ENCODE results near the gene TXN. TPM values are rescaled to one million over a fixed set of nuclear protein-coding genes. Genes with fewer than 3 reads are reported as not detected.

The TXN gene
- total RNA-seq, 1 donor from 2014 or later = 205 TPM

DNA sequence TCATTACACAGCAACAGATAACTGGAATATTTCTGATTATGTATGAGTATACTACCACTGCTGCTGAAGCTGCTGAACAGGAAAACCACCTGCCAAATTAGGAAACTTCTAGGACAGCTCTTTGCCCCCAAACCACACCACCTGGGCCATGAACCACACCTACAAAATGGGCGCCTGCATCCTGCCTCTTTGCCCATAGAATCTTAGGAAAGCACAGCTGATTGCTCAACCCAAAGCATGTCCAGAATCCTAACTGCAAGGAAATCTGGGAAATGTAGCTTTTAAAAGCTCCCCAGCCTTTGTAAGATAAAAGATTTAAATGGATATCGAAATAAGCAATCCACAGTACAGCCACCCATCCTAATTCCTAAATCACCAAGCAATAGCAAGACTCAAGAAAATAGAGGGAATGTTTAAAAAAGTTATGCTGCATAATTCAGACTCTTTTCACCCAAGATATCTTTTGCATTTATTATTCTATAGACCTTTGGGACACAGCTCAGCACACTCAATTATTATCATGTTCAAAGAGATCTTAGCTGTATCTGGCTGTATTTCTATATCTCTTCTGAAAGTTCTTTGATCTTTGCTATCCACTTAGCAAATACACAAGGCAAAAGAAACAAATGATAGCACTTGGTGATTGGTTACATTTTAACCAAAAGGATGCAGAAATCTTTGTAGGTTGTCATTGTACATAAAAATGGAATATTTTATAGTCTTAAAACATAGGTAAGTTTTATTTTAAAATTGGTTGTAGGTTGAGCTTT lies 41.5 kb downstream of the TXN start:
- Mint-ChIP-seq H3K4me3 (no peak overlapping the region), H3K9me3 (no peaks in the 10 kb centered on the region), H3K36me3 (no peaks in the 10 kb centered on the region), H3K4me1 (ENCODE audit: unreplicated experiment) (no peaks in the 10 kb centered on the region), H3K27me3 (peaks cover 6% of the 10 kb centered on the region), H3K27ac (no peak overlapping the region)
- TF ChIP-seq, protein P1, sequence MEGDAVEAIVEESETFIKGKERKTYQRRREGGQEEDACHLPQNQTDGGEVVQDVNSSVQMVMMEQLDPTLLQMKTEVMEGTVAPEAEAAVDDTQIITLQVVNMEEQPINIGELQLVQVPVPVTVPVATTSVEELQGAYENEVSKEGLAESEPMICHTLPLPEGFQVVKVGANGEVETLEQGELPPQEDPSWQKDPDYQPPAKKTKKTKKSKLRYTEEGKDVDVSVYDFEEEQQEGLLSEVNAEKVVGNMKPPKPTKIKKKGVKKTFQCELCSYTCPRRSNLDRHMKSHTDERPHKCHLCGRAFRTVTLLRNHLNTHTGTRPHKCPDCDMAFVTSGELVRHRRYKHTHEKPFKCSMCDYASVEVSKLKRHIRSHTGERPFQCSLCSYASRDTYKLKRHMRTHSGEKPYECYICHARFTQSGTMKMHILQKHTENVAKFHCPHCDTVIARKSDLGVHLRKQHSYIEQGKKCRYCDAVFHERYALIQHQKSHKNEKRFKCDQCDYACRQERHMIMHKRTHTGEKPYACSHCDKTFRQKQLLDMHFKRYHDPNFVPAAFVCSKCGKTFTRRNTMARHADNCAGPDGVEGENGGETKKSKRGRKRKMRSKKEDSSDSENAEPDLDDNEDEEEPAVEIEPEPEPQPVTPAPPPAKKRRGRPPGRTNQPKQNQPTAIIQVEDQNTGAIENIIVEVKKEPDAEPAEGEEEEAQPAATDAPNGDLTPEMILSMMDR (conservative IDR thresholded peaks at IDR 0.05) = no peak
- no peak for DNase-seq (ENCODE audit: extremely low spot score, unreplicated experiment)

DNA sequence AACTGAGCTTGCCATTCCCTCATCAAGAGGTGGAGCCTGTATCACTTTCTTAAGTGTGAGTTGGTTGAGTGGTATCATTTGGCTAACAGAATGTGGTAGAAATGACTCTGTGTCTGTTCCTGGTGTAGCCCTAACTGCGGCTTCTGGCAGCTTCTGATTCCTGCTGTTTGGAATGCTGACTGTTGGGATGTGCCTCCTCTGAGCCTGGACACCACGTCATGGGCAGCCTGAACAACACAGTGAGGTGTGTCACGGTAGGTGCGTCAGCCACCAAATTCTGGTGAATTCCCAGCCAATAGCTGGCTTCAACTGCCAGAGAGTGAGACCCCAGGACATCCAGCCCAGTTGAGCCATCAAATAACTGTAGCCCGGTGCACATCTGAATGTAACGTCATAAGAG lies 42.2 kb downstream of the TXN start:
- no peaks in the 10 kb centered on the region for H3K9me3 Mint-ChIP-seq

DNA sequence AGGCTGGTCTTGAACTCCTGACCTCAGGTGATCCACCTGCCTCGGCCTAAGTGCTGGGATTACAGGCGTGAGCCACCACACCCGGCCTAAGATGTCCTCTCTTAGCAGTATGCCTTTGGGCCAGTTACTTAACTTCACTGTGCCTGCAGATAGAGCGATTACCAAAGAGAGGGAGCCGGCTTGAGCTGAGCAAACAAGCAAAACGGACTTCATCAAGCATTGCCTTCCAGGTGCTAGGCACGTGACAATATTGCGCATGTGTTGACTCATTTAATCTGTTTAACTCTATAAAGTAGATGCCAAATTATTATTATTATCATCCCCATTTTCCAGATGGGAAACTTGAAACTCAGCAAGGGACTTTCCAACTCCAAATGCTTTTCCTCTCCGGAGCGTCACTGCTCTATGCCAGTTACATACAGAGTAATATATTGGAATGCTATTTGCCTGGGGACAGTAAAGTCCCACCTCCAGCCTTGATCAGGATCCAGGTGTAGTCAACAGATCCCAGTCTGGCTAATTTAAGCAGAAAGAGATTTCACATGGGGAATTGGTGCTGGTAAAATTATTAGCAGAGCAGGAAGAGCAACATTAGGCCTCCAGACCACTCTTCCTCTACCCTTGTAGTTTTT lies 42.8 kb downstream of the TXN start:
- Mint-ChIP-seq H3K4me3 (no peak overlapping the region), H3K27me3 (peaks cover 6% of the 10 kb centered on the region), H3K9me3 (no peaks in the 10 kb centered on the region), H3K36me3 (no peaks in the 10 kb centered on the region), H3K27ac (no peak overlapping the region), H3K4me1 (ENCODE audit: unreplicated experiment) (no peaks in the 10 kb centered on the region)
- TF ChIP-seq, protein P1 (conservative IDR thresholded peaks at IDR 0.05) = no peak
- no peak for DNase-seq (ENCODE audit: extremely low spot score, unreplicated experiment)

More for the DNA sequence above, 42.2 kb downstream of the TXN start:
- TF ChIP-seq, protein P1 (conservative IDR thresholded peaks at IDR 0.05) = no peak
- Mint-ChIP-seq H3K4me3 (no peak overlapping the region), H3K4me1 (ENCODE audit: unreplicated experiment) (no peaks in the 10 kb centered on the region), H3K27ac (no peak overlapping the region), H3K36me3 (no peaks in the 10 kb centered on the region), H3K27me3 (peaks cover 6% of the 10 kb centered on the region)
- DNase-seq (ENCODE audit: extremely low spot score, unreplicated experiment) = no peak

DNA sequence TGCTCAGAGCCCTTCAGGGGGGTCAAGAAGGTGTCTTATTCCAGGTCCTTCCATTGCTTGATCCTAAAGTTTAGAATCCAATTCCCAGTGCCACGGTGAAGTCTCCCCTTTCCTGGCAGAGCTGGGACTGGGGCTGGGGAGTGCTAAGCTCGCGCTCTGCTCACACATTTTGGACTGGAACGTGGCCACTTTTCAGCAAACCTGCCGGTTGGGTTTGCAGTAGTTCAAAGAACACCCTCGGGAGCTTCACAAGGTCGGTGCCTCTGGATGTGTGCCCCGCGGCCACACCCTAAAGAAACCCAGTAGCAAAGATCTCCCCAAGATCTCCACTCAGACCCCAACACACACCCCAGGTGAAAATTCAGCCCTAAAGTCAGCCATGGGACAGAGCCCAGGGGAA lies 48.3 kb downstream of the TXN start, which contains the start of gene C9orf152:
TSS of gene C9orf152 (minus strand) at position 129 of the 400 bp plus-strand sequence. CDS start 580 bp downstream, outside the sequence.
- peak; percentile 29 for DNase-seq (ENCODE audit: extremely low spot score, unreplicated experiment)
- H3K4me3 Mint-ChIP-seq = no peak within 1 kb of the TSS

DNA sequence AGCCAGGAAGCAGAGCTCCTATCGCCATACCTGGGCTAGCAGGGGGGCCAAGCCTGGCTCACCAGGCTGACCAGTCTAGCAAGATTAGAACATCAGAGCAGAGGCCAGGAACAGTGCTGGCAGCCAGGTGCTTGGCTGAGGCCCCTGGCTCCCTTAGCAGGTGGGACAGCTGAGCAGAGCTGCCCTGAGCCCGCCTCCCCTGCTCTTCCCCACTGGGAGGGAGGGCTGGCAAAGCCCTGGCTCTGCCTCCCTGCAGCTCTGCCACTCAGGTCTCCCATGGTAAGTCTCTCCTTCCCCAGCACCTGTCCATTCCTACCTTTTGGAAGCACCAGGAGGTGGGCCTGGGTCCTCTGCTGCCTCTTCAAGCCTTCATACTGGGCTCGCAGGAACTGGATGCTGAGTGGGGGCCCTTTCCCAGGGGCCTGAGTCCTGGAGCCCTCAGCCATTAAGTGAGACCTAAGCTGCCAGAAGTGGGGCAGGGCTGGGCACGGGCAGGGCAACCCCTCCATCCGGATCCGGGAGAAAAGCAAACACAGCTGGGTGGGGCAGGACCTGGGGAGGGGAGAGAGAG lies 49.2 kb downstream of the TXN start:
- no peaks in the 10 kb centered on the region for H3K36me3 Mint-ChIP-seq
- H3K27me3 Mint-ChIP-seq = peaks cover 10% of the 10 kb centered on the region
- H3K4me3 Mint-ChIP-seq = no peak overlapping the region
- H3K4me1 Mint-ChIP-seq (ENCODE audit: unreplicated experiment) = no peaks in the 10 kb centered on the region
- H3K9me3 Mint-ChIP-seq = no peaks in the 10 kb centered on the region
- no peak overlapping the region for H3K27ac Mint-ChIP-seq
- DNase-seq (ENCODE audit: extremely low spot score, unreplicated experiment) = no peak
- TF ChIP-seq, protein P1 (conservative IDR thresholded peaks at IDR 0.05) = no peak

More for the DNA sequence above, 48.3 kb downstream of the TXN start, which contains the start of gene C9orf152:
- peaks cover 10% of the 10 kb centered on the region for H3K27me3 Mint-ChIP-seq
- H3K4me1 Mint-ChIP-seq (ENCODE audit: unreplicated experiment) = no peaks in the 10 kb centered on the region
- no peaks in the 10 kb centered on the region for H3K9me3 Mint-ChIP-seq
- H3K27ac Mint-ChIP-seq = no peak within 1 kb of the TSS
- TF ChIP-seq, protein P1 (conservative IDR thresholded peaks at IDR 0.05) = no peak
- no peaks in the 10 kb centered on the region for H3K36me3 Mint-ChIP-seq

All from type B pancreatic cell (in vitro differentiated cells).